GM19438 (cell line): Measurements from ENCODE around the gene IVNS1ABP.
A peak's percentile ranks its signal among the peaks of the same experiment; 100 is the strongest.

Experiments
- ATAC-seq: cut with Tn5 transposase; IDR thresholded peaks from one replicate; pipeline ENCODE4 v1.9.1; 2021; ENCODE audit warnings: low read depth; ENCODE audit not compliant: unreplicated experiment

IVNS1ABP gene

GRCh38 chr1:185297982-185298381 is 19.1 kb downstream of the IVNS1ABP start:
- ATAC-seq: no peak

GRCh38 chr1:185295091-185295490 is 22.0 kb downstream of the IVNS1ABP start:
- no peak for ATAC-seq

GRCh38 chr1:185293967-185294542 is 23.0 kb downstream of the IVNS1ABP start:
- ATAC-seq: no peak

GRCh38 chr1:185292237-185292636 is 24.8 kb downstream of the IVNS1ABP start:
- no peak for ATAC-seq

GRCh38 chr1:185291652-185292051 is 25.4 kb downstream of the IVNS1ABP start:
- ATAC-seq: no peak

- ATAC-seq: no peak
Observed at GRCh38 chr1:185291159-185291558, 25.9 kb downstream of the IVNS1ABP start.

- ATAC-seq: no peak
Observed at GRCh38 chr1:185289880-185290279, 27.2 kb downstream of the IVNS1ABP start.

- ATAC-seq: no peak
Observed at GRCh38 chr1:185288435-185288834, 28.6 kb downstream of the IVNS1ABP start.

- no peak for ATAC-seq
Observed at GRCh38 chr1:185287451-185287850, 29.6 kb downstream of the IVNS1ABP start.

- no peak for ATAC-seq
Observed at GRCh38 chr1:185284533-185285276, 32.3 kb downstream of the IVNS1ABP start.

GRCh38 chr1:185284116-185284515 is 32.9 kb downstream of the IVNS1ABP start:
- no peak for ATAC-seq

GRCh38 chr1:185281245-185281644 is 35.8 kb downstream of the IVNS1ABP start:
- ATAC-seq: peak; percentile 97

- ATAC-seq: no peak
Observed at GRCh38 chr1:185280589-185280988, 36.5 kb downstream of the IVNS1ABP start.

- ATAC-seq: no peak
Observed at GRCh38 chr1:185279571-185279970, 37.5 kb downstream of the IVNS1ABP start.

- ATAC-seq: no peak
Observed at GRCh38 chr1:185271921-185272320, 45.1 kb downstream of the IVNS1ABP start.

- ATAC-seq: no peak
Observed at GRCh38 chr1:185268352-185268751, 48.7 kb downstream of the IVNS1ABP start.

GRCh38 chr1:185267701-185268100 is 49.3 kb downstream of the IVNS1ABP start:
- no peak for ATAC-seq

GRCh38 chr1:185267301-185267700 is 49.7 kb downstream of the IVNS1ABP start:
- ATAC-seq: no peak

- ATAC-seq: no peak
Observed at GRCh38 chr1:185265314-185265713, 51.7 kb downstream of the IVNS1ABP start.

GRCh38 chr1:185263780-185264179 is 53.3 kb downstream of the IVNS1ABP start:
- ATAC-seq: no peak

GRCh38 chr1:185263292-185263691 is 53.8 kb downstream of the IVNS1ABP start:
- ATAC-seq: no peak

- no peak for ATAC-seq
Observed at GRCh38 chr1:185262151-185262550, 54.9 kb downstream of the IVNS1ABP start.
